Activated CD8-positive, alpha-beta T cell treated with anti-CD3 and anti-CD28 coated beads for 36 hours (primary cell): ENCODE data around the gene CCDC73. TPM values are rescaled to one million over a fixed set of nuclear protein-coding genes. Genes with fewer than 3 reads are reported as not detected.

Source experiments
- ATAC-seq: fragments of 200-7000 bp; cut with Tn5 transposase; one replicate; pipeline ENCODE4 v1.10.0; 2021; ENCODE audit warnings: mild to moderate bottlenecking, moderate library complexity
- CTCF ChIA-PET: fragments of 350-600 bp; sonication (Branson Sonifier 250); formaldehyde crosslinking; loops from one replicate; lab custom pipeline; 2021; ENCODE audit warnings: antibody characterized with exemption; lab: Charles Lee
- POLR2A ChIA-PET: fragments of 350-600 bp; sonication (Branson Sonifier 250); formaldehyde crosslinking; loops from one replicate; lab custom pipeline; 2021; ENCODE audit warnings: antibody characterized with exemption; lab: Charles Lee
- DNase-seq: peaks from one replicate; pipeline ENCODE4 v3.0.0-alpha.2; 2020
- H3K27ac Mint-ChIP-seq: one replicate; pipeline ENCODE4 v1.8.0; 2021; ENCODE audit warnings: mild to moderate bottlenecking, mixed read lengths
- H3K27me3 Mint-ChIP-seq: one replicate; pipeline ENCODE4 v1.8.0; 2021; ENCODE audit warnings: mixed read lengths
- H3K36me3 Mint-ChIP-seq: one replicate; pipeline ENCODE4 v1.8.0; 2021; ENCODE audit warnings: low read depth, mixed read lengths
- H3K4me1 Mint-ChIP-seq: one replicate; pipeline ENCODE4 v1.8.0; 2021; ENCODE audit warnings: low read depth, mixed read lengths
- H3K4me3 Mint-ChIP-seq: one replicate; pipeline ENCODE4 v1.8.0; 2021; ENCODE audit warnings: mild to moderate bottlenecking, moderate library complexity, mixed read lengths
- H3K9me3 Mint-ChIP-seq: one replicate; pipeline ENCODE4 v1.8.0; 2021; ENCODE audit warnings: mixed read lengths
- intact Hi-C: fragments of 100-400 bp; cut with micrococcal nuclease; formaldehyde crosslinking; loops from one replicate; pipeline ENCODE4 v1.10.0; 2022
- total RNA-seq, 2 experiments: library from RNA; stranded (reverse); gene quantifications; one replicate each; pipeline ENCODE4 v1.2.3, GENCODE V29; 2021
- TF ChIP-seq, protein P1 (sequence below): fragments of 200-600 bp; IDR thresholded peaks from one replicate; pipeline ENCODE4 v1.8.0; 2022; ENCODE audit warnings: antibody characterized with exemption, mild to moderate bottlenecking

The CCDC73 gene
- total RNA-seq, 2 experiments from 2014 or later, result not detected

DNA sequence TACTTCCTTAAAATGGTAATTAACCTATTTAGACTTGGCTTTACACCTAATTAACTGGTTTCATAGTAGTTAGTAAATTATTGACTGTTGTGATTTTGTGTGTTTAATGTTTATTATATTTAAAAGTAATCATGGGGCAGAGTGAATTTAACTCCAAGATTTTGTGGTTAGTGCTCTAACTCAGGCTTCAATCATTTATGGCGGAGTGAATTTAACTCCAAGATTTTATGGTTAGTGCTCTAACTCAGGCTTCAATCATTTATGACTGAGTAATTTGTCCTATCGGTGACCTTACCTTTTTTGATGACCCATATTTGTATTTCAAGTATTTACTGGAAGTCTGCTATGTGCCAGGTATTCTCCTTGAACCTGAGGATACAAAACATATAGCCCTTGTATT, 42.5 kb upstream of the CCDC73 start:
- Mint-ChIP-seq H3K4me1 (no peaks in the 10 kb centered on the region), H3K4me3 (no peak overlapping the region), H3K36me3 (no peaks in the 10 kb centered on the region), H3K9me3 (no peaks in the 10 kb centered on the region), H3K27me3 (peaks cover 7% of the 10 kb centered on the region), H3K27ac (no peak overlapping the region)
- CTCF ChIA-PET, result no interaction called here
- POLR2A ChIA-PET, result no interaction called here
- TF ChIP-seq, protein P1, sequence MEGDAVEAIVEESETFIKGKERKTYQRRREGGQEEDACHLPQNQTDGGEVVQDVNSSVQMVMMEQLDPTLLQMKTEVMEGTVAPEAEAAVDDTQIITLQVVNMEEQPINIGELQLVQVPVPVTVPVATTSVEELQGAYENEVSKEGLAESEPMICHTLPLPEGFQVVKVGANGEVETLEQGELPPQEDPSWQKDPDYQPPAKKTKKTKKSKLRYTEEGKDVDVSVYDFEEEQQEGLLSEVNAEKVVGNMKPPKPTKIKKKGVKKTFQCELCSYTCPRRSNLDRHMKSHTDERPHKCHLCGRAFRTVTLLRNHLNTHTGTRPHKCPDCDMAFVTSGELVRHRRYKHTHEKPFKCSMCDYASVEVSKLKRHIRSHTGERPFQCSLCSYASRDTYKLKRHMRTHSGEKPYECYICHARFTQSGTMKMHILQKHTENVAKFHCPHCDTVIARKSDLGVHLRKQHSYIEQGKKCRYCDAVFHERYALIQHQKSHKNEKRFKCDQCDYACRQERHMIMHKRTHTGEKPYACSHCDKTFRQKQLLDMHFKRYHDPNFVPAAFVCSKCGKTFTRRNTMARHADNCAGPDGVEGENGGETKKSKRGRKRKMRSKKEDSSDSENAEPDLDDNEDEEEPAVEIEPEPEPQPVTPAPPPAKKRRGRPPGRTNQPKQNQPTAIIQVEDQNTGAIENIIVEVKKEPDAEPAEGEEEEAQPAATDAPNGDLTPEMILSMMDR, result no peak
- ATAC-seq (no peak), DNase-seq (no peak)
- intact Hi-C loops, result loop anchor here (10.0 kb wide), 1 partner anchor 228 kb away; no protein-coding TSS in a partner anchor

DNA sequence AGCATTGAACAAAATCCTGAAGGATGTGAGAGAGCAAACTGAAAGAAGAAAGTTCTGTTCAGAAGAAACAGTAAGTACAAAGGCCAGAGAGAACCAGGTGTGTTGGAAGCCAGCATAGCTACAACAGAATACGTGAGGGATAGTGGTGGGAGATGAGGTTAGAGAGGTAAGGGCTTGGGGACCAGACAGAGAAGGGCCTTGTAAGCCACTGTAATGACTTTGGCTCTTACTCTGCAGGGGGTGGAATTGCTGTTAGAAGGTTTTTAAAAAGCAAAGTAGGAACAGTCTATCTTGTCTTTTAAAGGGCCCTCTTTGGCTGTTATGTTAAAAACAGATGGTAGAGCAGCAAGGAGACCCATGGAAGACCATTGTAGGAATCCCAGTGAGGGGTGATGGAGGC, 39.5 kb upstream of the CCDC73 start:
- no peak overlapping the region for H3K4me3 Mint-ChIP-seq
- no peak for ATAC-seq
- peaks cover 23% of the 10 kb centered on the region for H3K27me3 Mint-ChIP-seq
- POLR2A ChIA-PET, result interaction anchor here (0.5 kb wide), 1 partner anchor 19 kb away, joined by 3 read pairs; no protein-coding TSS in a partner anchor
- H3K36me3 Mint-ChIP-seq, result no peaks in the 10 kb centered on the region
- DNase-seq, result no peak
- intact Hi-C loops, result loop anchor here (10.0 kb wide), 1 partner anchor 231 kb away; no protein-coding TSS in a partner anchor
- no peaks in the 10 kb centered on the region for H3K9me3 Mint-ChIP-seq
- no peak overlapping the region for H3K27ac Mint-ChIP-seq
- CTCF ChIA-PET, result interaction anchor here (1.0 kb wide), 1 partner anchor 24 kb away, joined by 4 read pairs; no protein-coding TSS in a partner anchor
- TF ChIP-seq, protein P1, result no peak
- H3K4me1 Mint-ChIP-seq, result peaks cover 4% of the 10 kb centered on the region

DNA sequence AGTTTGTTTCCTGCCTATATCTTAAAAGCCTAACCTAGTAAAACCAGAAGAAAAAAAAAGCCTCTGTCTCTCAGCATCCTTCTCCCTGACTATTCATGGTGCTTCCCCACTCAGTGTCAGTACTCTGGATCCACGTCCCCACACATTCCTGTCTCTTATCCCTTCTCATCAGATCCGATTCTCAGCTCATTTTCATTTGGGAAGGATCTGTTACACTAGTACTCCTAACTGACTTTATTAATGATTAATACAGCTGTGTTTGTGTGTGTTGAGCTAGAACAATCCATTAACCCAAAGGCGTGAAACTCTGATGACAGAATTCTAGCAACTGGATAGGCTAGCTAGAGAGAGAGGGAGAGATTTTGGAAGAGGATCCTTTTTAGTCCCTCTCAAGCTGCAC, 36.8 kb upstream of the CCDC73 start:
- H3K27ac Mint-ChIP-seq, result no peak overlapping the region
- peaks cover 25% of the 10 kb centered on the region for H3K27me3 Mint-ChIP-seq
- CTCF ChIA-PET, result interaction anchor here (1.0 kb wide), 1 partner anchor 22 kb away, joined by 3 read pairs; no protein-coding TSS in a partner anchor
- peaks cover 4% of the 10 kb centered on the region for H3K4me1 Mint-ChIP-seq
- no peaks in the 10 kb centered on the region for H3K9me3 Mint-ChIP-seq
- no peak for ATAC-seq
- POLR2A ChIA-PET, result no interaction called here
- no peaks in the 10 kb centered on the region for H3K36me3 Mint-ChIP-seq
- TF ChIP-seq, protein P1, result no peak
- intact Hi-C loops, result loop anchor here (10.0 kb wide), 1 partner anchor 234 kb away; no protein-coding TSS in a partner anchor
- no peak for DNase-seq
- peak overlapping the region; percentile 86 for H3K4me3 Mint-ChIP-seq

DNA sequence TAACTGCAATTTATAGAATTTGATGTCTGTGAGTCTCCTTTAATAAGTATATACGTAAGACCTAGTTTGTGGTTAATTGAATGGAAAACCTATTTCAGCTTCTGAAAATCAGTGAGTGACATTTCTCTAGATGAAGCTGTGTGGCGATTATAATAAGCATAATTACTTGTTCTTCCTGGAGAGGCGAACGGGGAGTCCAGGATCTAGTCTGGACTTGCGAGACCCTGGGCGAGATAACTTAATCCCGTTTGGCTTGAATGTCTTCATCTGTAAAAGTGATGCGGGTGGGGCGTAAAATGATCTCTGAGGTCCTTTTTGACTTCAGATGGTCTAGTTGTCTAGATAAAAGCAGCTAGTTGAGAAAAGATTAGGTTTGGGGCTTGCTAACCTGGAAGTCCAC, 36.3 kb upstream of the CCDC73 start:
- H3K36me3 Mint-ChIP-seq, result no peaks in the 10 kb centered on the region
- H3K4me1 Mint-ChIP-seq, result peaks cover 4% of the 10 kb centered on the region
- DNase-seq (no peak), ATAC-seq (no peak)
- H3K9me3 Mint-ChIP-seq, result no peaks in the 10 kb centered on the region
- POLR2A ChIA-PET, result interaction anchor here (0.5 kb wide), 1 partner anchor 56 kb away, joined by 3 read pairs; no protein-coding TSS in a partner anchor
- CTCF ChIA-PET, result interaction anchor here (1.0 kb wide), 1 partner anchor 22 kb away, joined by 3 read pairs; no protein-coding TSS in a partner anchor
- TF ChIP-seq, protein P1, result no peak
- H3K27ac Mint-ChIP-seq, result no peak overlapping the region
- intact Hi-C loops, result loop anchor here (10.0 kb wide), 1 partner anchor 234 kb away; no protein-coding TSS in a partner anchor
- H3K4me3 Mint-ChIP-seq, result peak overlapping the region; percentile 86
- H3K27me3 Mint-ChIP-seq, result peaks cover 25% of the 10 kb centered on the region

DNA sequence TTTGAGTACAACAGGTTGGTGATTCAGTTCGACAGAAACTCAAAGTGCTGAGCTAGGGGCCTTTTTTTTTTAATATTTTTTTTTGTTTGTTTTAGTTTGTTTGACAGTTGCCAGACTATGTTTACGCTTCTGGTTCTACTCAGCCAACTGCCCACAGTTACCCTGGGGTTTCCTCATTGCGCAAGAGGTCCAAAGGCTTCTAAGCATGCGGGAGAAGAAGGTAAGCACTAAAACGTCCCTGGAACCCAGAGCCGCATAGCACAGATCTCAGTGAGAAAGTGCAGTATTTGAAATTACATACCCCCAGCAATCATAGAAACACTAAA, 35.9 kb upstream of the CCDC73 start:
- TF ChIP-seq, protein P1, result no peak
- DNase-seq (no peak), ATAC-seq (no peak)

More for the DNA sequence above, 35.9 kb upstream of the CCDC73 start:
- Mint-ChIP-seq H3K27me3 (peaks cover 25% of the 10 kb centered on the region), H3K36me3 (no peaks in the 10 kb centered on the region), H3K4me3 (peak overlapping the region; percentile 86), H3K27ac (no peak overlapping the region), H3K9me3 (no peaks in the 10 kb centered on the region), H3K4me1 (peaks cover 4% of the 10 kb centered on the region)
- POLR2A ChIA-PET, result interaction anchor here (0.5 kb wide), 1 partner anchor 56 kb away, joined by 3 read pairs; no protein-coding TSS in a partner anchor
- CTCF ChIA-PET, result no interaction called here
- intact Hi-C loops, result loop anchor here (10.0 kb wide), 1 partner anchor 234 kb away; no protein-coding TSS in a partner anchor
